ENCODE data around the gene TSHB.

The TSHB gene

GRCh38 chr1:115059316-115059715 is 29.7 kb downstream of the TSHB start:
- no peak for DNase-seq (ENCODE audit: low read depth in 2 of 2, low spot score in 1 of 2)

DNA sequence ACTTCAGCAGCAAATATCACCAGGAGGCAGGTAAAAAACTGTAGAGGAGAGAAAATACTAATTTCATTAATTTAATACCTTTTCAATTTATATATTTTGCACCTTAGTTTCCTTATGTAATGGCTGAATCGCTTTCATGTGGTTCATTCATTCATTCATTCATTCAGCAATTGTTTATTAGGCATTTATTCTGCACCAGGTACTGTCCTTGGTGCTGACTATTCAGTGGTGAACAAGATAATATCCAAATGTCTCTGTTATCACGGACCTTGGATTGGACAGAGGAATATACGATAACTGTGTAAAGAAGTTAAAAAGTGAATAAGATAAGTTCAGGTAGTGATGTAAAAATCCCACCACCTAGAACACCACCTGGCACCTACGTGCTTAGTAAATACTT is 30.9 kb downstream of the TSHB start:
- DNase-seq (ENCODE audit: low read depth in 2 of 2, low spot score in 1 of 2): no peak

DNA sequence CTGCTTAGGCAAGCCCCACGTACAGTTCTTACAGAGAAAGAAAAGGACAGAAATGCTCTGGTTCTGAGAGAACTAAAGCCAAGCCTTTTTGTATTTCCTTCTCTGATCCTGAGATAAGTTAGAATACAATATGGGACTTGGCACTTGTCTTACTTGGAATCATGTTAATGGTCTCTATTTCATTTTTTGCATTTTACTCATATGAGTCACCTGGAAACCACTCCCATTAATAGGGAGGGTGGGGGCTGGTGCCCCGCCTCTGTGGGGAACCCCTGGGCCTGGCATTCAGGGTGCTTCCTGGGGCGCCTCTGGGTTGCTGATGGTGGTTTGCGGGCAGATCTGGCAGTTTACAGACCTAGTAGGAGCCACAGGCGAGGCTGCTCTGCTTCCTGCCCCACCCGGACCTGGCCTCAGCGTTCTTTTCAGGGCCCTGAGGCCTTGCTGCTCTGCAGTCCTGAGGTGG is 32.9 kb downstream of the TSHB start:
- DNase-seq (ENCODE audit: low read depth in 2 of 2, low spot score in 1 of 2): peak; percentile 79 to 86

GRCh38 chr1:115063228-115063901 is 33.7 kb downstream of the TSHB start:
- no peak for DNase-seq (ENCODE audit: low read depth in 2 of 2, low spot score in 1 of 2)

GRCh38 chr1:115064461-115064860 is 34.8 kb downstream of the TSHB start:
- no peak for DNase-seq (ENCODE audit: low read depth in 2 of 2, low spot score in 1 of 2)

DNA sequence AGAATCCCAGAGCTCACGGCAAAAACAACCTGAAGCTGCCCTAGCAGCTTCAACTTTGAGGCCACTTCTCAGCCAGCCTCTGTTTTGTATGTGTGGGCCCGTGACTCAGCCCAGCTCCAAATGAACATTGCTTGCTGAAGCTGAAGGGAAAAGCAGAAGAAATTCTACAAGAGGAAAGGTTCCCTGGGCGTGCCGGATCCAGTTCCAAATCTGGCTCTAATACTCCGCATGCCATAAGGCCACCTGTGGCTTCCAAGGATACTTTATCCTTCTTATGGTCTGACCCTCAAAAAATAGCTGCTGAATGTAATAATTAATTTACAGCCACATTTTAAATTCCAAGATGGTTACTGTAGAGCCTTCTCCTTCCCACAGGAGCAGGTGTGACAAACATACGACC is 35.4 kb downstream of the TSHB start:
- no peak for DNase-seq (ENCODE audit: low read depth in 2 of 2, low spot score in 1 of 2)

DNA sequence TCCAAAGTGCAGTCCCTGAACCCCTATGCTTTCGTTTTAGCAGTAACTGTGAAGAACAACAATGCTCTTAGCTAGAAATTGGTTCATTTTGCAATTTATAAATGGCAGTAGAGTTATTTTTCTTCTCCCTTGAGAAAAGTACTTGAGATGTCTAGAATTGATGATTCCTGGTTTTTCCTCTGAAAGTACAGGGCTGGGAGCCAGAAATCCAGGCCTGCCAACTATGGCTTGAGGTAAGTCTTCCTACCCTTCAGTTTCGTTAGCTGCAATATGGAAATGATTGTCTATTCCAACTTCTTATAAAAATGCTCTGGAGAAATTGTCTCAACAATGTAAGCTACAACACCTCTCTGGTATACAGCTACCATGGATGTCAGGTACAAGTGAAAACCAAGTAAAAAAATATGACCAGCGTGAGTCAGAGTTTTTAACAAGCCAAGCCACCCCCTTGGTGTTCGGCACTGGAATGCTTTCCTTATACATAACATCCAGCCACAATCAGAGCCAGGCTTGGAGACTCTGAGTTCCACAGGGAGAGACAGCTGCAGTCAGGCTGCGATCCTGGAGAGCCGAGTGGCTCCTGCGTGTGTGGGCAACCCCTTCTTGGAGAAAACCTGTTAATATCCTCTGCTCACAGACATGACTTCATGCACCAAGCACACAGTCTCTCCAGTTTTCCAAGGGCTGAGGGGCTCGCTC is 37.7 kb downstream of the TSHB start:
- no peak for DNase-seq (ENCODE audit: low read depth in 2 of 2, low spot score in 1 of 2)

DNA sequence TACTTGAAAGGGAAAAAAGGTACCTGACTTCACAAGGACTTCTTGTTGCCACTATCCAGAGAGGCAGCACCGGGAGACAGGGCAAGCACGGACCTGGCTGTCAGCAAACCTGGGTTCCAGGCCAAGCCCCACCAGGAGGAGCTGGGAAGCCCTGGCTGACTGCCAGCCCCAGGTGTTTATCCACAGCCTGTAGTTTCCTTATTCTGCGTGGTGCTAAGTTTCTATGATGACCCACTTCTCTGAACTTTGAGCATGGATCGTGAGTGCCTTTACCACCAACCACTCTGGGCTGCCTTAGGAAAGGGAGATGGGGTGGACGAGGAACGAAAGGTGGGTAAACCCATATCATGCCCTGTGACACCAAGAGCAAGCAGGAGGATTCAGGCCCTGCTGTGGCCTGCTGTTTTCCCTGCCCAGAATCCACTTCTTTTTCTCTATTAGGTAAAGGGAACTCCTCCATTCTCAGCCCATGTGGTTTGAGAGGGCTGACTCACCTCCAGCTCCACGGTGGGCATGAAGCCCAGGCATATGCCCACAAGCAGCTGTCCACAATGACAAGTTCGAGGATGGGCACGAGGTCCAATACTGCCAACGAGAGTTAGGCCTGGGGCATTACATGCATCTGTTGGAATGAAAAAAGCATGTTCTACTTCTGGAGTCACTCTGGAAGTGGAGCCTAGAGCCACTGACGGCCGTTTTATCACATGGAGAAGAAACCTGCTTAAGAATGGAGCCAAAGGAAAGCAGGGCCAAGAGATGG is 39.4 kb downstream of the TSHB start:
- DNase-seq (ENCODE audit: low read depth in 2 of 2, low spot score in 1 of 2): no peak

GRCh38 chr1:115069659-115070308 is 40.2 kb downstream of the TSHB start:
- DNase-seq (ENCODE audit: low read depth in 2 of 2, low spot score in 1 of 2): no peak

GRCh38 chr1:115071012-115071664 is 41.5 kb downstream of the TSHB start:
- no peak for DNase-seq (ENCODE audit: low read depth in 2 of 2, low spot score in 1 of 2)

GRCh38 chr1:115073298-115074087 is 43.9 kb downstream of the TSHB start:
- DNase-seq (ENCODE audit: low read depth in 2 of 2, low spot score in 1 of 2): no peak

DNA sequence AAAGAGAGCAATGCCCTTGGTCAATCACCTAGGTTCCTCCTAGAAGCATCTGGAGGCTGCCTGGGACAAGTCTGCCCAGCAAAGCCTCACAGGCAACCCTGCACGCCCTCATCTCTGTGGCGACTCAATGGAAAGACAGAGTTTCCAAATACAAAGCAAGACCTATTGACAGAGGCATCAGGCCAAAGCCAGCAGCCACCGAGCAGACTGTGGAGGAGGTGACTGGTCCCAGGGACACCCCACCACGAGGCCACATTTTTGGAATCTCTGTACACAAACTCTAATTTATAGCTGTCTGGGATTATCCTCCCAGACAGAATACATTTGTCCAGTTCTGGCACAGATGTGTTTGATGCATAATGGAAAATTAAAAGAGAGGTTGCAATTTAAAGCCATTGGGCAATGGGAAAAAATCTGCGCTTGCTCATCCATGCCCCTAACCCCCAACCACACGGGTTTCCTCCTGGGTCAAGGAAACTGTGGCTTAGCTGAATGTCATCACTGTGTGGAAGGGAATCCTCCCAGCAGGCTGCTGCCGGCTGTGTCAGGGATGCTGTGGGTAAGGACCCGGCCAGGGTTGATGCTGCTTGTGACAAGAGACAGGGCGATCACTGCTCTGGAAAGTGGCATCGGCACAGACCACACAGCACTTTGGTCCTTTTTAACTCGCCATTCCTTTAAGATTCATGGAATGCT is 45.4 kb downstream of the TSHB start:
- no peak for DNase-seq (ENCODE audit: low read depth in 2 of 2, low spot score in 1 of 2)

GRCh38 chr1:115076384-115076915 is 46.8 kb downstream of the TSHB start:
- no peak for DNase-seq (ENCODE audit: low read depth in 2 of 2, low spot score in 1 of 2)

DNA sequence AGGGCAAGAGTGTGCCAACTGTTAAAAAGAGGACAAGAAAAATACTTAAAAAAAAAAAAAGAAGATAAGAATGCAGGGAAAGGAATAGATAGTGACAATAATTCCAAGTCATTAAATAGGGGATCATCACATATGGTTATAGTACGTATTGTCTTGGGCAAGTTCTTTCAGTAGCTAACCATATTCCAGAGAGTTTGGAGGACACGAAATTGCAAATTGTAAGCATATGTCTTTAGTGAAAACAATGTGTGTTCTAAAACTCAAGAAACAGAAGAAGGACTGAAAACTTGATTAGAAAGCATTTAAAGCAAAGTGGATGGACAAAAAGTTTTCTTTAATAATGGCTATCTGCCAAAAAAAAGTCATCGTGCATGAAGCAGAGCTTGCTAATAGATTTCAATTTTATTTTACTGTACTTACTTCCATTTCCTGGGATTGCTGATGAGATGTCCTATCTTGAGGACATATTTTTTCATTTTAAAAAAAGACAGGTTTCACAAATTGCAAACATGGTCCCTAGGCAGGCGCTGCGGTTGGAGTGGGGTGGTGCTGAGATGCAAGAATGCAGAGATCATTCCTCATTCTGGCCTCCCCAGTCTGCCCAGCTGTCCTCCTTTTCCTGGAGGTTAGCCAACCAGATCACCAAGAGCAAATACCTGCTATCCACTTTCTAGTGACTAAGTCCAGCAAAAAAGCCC is 47.8 kb downstream of the TSHB start:
- DNase-seq (ENCODE audit: low read depth in 2 of 2, low spot score in 1 of 2): no peak

GRCh38 chr1:115077984-115078330 is 48.3 kb downstream of the TSHB start:
- no peak for DNase-seq (ENCODE audit: low read depth in 2 of 2, low spot score in 1 of 2)

DNA sequence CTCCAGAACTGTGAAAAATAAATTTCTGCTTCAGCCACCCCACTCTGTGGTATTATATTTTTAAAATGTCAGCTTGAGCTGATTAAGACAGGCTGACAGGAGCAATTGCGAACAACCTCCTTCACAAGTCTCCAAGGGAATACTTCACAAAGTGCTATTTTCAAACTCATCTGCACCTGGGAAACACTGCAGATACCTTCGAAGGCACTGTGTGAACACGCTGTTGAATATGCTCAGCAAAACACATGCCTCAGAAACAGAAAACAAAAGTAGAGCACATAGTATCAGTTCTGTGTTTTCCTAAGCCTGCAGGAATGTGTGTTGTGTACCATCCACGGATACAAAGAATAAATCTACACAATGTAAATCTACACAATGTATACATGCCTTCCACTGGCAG is 49.1 kb downstream of the TSHB start:
- no peak for DNase-seq (ENCODE audit: low read depth in 2 of 2, low spot score in 1 of 2)

DNA sequence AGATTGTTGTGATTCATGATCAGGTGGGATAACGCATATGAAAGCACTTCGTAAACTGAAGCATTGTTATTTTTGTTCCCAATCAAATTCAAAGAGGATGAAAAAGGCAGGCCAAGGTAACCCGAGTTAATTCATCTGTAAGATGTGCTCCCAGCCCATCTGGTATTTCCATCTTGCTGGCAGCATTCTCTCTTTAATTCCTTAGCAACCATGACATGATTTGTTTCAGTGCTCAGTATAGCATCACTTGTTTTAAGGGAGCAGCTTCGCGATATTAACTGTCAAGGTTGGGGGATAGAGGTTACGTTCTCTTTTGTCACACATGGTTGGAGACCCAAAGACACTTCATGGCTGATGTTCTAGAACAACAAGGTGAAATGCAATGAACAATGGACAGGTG is 53.3 kb downstream of the TSHB start:
- no peak for DNase-seq (ENCODE audit: low read depth in 2 of 2, low spot score in 1 of 2)

Measured in stimulated activated CD8-positive, alpha-beta memory T cell treated with anti-CD3 and anti-CD28 coated beads, Interleukin-4, amount 100 ng/mL, for 4 hours (primary cell).